ENCODE results near the gene LYVE1. TPM values are rescaled to one million over a fixed set of nuclear protein-coding genes. Genes with fewer than 3 reads are reported as not detected.

Gene LYVE1
- total RNA-seq, 1 experiment from 2014 or later: not detected

DNA sequence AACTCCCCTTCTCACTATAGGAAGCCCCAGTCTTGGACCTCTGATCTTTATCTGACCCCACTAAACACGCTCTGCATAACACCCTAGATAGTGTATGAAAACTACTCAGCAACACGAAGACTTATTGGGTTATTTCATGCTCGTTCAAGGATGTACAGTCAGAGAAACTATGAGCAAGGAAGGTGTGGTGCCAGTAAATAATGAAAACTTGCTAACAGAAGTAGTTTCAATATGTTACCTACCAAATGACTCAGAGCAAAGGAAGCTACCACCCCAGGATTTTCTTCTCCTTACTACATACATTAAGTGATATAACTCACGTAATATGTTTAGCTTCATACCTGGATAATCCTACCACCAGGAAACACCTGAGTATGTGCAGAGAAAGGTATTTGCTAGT lies 25.9 kb upstream of the LYVE1 start:
- Histone ChIP-seq H3K79me2 (ENCODE audit: low read depth) (no peaks in the 10 kb centered on the region), H3F3A (ENCODE audit: insufficient read depth, low read depth) (peaks cover 15% of the 10 kb centered on the region; the same call in 1 of the 2 replicates), H3K4me3 (no peak overlapping the region), H3K9me3 (ENCODE audit: insufficient read depth, low read depth) (no peaks in the 10 kb centered on the region), H2AFZ (no peak overlapping the region), H4K20me1 (ENCODE audit: insufficient read depth) (no peaks in the 10 kb centered on the region), H3K36me3 (ENCODE audit: low read depth) (no peaks in the 10 kb centered on the region), H3K27me3 (ENCODE audit: insufficient read depth, low read depth) (no peaks in the 10 kb centered on the region), H3K4me2 (peak overlapping the region; percentile 37), H3K27ac (peak overlapping the region; percentile 93), H3K9me2 (ENCODE audit: insufficient read depth) (no peaks in the 10 kb centered on the region), H3K4me1 (replicated peaks; ENCODE audit: insufficient read depth) (peaks cover 54% of the 10 kb centered on the region)
- TF ChIP-seq EZH2 (IDR thresholded peaks at IDR 0.05; ENCODE audit: low read depth): no peak
- TF ChIP-seq, protein P1, sequence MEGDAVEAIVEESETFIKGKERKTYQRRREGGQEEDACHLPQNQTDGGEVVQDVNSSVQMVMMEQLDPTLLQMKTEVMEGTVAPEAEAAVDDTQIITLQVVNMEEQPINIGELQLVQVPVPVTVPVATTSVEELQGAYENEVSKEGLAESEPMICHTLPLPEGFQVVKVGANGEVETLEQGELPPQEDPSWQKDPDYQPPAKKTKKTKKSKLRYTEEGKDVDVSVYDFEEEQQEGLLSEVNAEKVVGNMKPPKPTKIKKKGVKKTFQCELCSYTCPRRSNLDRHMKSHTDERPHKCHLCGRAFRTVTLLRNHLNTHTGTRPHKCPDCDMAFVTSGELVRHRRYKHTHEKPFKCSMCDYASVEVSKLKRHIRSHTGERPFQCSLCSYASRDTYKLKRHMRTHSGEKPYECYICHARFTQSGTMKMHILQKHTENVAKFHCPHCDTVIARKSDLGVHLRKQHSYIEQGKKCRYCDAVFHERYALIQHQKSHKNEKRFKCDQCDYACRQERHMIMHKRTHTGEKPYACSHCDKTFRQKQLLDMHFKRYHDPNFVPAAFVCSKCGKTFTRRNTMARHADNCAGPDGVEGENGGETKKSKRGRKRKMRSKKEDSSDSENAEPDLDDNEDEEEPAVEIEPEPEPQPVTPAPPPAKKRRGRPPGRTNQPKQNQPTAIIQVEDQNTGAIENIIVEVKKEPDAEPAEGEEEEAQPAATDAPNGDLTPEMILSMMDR (conservative IDR thresholded peaks at IDR 0.05): no peak
- DNase-seq: peak in 1 of 2 experiments; percentile 94
- no TSS peak for BruUV-seq (replicated peaks)
- ChIA-PET POLR2A (ENCODE audit: unreplicated experiment) (interaction anchor here (0.7 kb wide), 2 partner anchors 11 to 1021 kb away, joined by 7 read pairs; no protein-coding TSS in a partner anchor), CTCF (no interaction called here)
- intact Hi-C loops (cut with micrococcal nuclease; ENCODE audit: unreplicated experiment): loop anchor here (5.0 kb wide), 2 partner anchors 63 to 67 kb away; no protein-coding TSS in a partner anchor

DNA sequence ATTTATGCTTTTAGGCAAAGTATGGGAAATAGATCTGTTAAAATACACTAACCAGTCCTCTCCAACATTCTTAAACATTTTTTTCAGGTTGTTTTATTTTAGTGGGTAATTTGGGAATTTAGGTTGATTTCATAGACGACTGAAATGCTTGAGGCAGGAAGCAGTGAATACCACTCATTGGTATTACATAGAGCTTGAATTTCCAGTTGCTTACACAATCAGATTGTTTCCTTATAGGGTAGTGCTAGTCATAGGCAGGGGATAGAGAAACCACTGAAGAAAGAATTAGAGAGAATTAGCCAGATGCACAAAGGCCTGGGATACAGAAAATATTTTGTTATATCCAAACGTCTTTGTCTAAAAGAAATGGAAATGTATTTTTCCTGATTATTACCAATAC lies 23.9 kb upstream of the LYVE1 start:
- Histone ChIP-seq H3K4me3 (no peak overlapping the region), H3K79me2 (ENCODE audit: low read depth) (no peaks in the 10 kb centered on the region), H3K4me2 (peak overlapping the region; percentile 62), H3K36me3 (ENCODE audit: low read depth) (no peaks in the 10 kb centered on the region), H2AFZ (no peak overlapping the region), H3K27me3 (ENCODE audit: insufficient read depth, low read depth) (no peaks in the 10 kb centered on the region), H4K20me1 (ENCODE audit: insufficient read depth) (no peaks in the 10 kb centered on the region), H3K4me1 (replicated peaks; ENCODE audit: insufficient read depth) (peaks cover 74% of the 10 kb centered on the region), H3K27ac (peak overlapping the region; percentile 93), H3K9me3 (ENCODE audit: insufficient read depth, low read depth) (no peaks in the 10 kb centered on the region), H3K9me2 (ENCODE audit: insufficient read depth) (no peaks in the 10 kb centered on the region), H3F3A (ENCODE audit: insufficient read depth, low read depth) (peaks cover 25% of the 10 kb centered on the region; the same call in 1 of the 2 replicates)
- intact Hi-C loops (cut with micrococcal nuclease; ENCODE audit: unreplicated experiment): loop anchor here (5.0 kb wide), 2 partner anchors 65 kb away; no protein-coding TSS in a partner anchor
- no TSS peak for BruUV-seq (replicated peaks)
- ChIA-PET CTCF (no interaction called here), POLR2A (ENCODE audit: unreplicated experiment) (no interaction called here)
- TF ChIP-seq, protein P1 (conservative IDR thresholded peaks at IDR 0.05): no peak
- TF ChIP-seq EZH2 (IDR thresholded peaks at IDR 0.05; ENCODE audit: low read depth): no peak
- DNase-seq: peak in 1 of 2 experiments; percentile 93

DNA sequence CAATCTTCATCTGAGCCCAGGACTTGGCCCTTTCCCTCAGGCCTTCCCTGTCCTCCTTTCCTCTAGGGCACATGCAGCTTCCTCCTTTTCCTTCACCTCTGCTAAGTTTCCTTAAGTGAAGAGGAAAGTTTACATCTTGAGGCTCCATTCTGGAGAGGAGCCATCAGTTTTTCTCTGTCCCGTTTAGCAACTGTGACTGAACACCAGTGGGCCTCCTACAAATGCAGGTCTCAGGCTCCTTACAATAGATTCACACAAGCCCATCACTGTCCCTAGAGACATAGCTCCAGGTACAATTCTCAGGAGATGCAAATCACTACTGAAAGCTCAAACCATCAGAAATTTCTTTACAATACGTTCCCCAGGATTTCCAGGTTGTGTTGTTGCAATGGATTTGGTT lies 23.3 kb upstream of the LYVE1 start:
- intact Hi-C loops (cut with micrococcal nuclease; ENCODE audit: unreplicated experiment): loop anchor here (5.0 kb wide), 2 partner anchors 64 to 66 kb away; no protein-coding TSS in a partner anchor
- no peak for DNase-seq
- Histone ChIP-seq H4K20me1 (ENCODE audit: insufficient read depth) (no peaks in the 10 kb centered on the region), H3K9me3 (ENCODE audit: insufficient read depth, low read depth) (no peaks in the 10 kb centered on the region), H3K27me3 (ENCODE audit: insufficient read depth, low read depth) (no peaks in the 10 kb centered on the region), H3K9me2 (ENCODE audit: insufficient read depth) (no peaks in the 10 kb centered on the region), H3K36me3 (ENCODE audit: low read depth) (no peaks in the 10 kb centered on the region), H3K79me2 (ENCODE audit: low read depth) (no peaks in the 10 kb centered on the region), H3F3A (ENCODE audit: insufficient read depth, low read depth) (peaks cover 25% of the 10 kb centered on the region; the same call in 1 of the 2 replicates), H3K4me3 (no peak overlapping the region), H3K4me2 (peak overlapping the region; percentile 62), H3K4me1 (replicated peaks; ENCODE audit: insufficient read depth) (peaks cover 74% of the 10 kb centered on the region), H3K27ac (peak overlapping the region; percentile 93), H2AFZ (no peak overlapping the region)
- POLR2A ChIA-PET (ENCODE audit: unreplicated experiment): interaction anchor here (0.6 kb wide), 1 partner anchor 16 kb away, joined by 10 read pairs; no protein-coding TSS in a partner anchor
- BruUV-seq (replicated peaks): no TSS peak
- CTCF ChIA-PET: no interaction called here
- no peak for TF ChIP-seq EZH2 (IDR thresholded peaks at IDR 0.05; ENCODE audit: low read depth)
- TF ChIP-seq, protein P1 (conservative IDR thresholded peaks at IDR 0.05): no peak
